BE2C (cell line): Measurements from ENCODE around the gene FMNL3.

Experiments used
- DNase-seq: peaks from one replicate; pipeline ENCODE4 v3.0.0-alpha.2; 2020
- H3K27me3 ChIP-seq: fragments of 250-450 bp; sonication (Bioruptor Pico); 2 replicates; pipeline ENCODE4 v1.5.1; 2020; ENCODE audit warnings: mild to moderate bottlenecking
- H3K36me3 ChIP-seq: fragments of 250-450 bp; sonication (Bioruptor Pico); 2 replicates; pipeline ENCODE4 v1.5.1; 2020; ENCODE audit warnings: mild to moderate bottlenecking
- H3K4me1 ChIP-seq: fragments of 250-450 bp; sonication (Bioruptor Pico); 2 replicates; pipeline ENCODE4 v1.5.1; 2020
- H3K4me3 ChIP-seq: 2 replicates; pipeline ENCODE4 v1.5.1; 2011; ENCODE audit warnings: low read depth, low read length
- H3K9me3 ChIP-seq: fragments of 250-450 bp; sonication (Bioruptor Pico); 2 replicates; pipeline ENCODE4 v1.5.1; 2020
- TF ChIP-seq, protein P1 (sequence below): IDR thresholded peaks from 2 replicates; pipeline ENCODE4 v1.5.1; 2012; ENCODE audit warnings: mild to moderate bottlenecking, low read depth, low read length

FMNL3 gene

GRCh38 chr12:49702676-49703215 lies 4.5 kb downstream of the FMNL3 start:
- Histone ChIP-seq H3K27me3 (no peaks in the 10 kb centered on the region), H3K9me3 (no peaks in the 10 kb centered on the region), H3K4me1 (peaks cover 13% of the 10 kb centered on the region), H3K4me3 (no peak overlapping the region), H3K36me3 (no peaks in the 10 kb centered on the region)
- no peak for DNase-seq
- TF ChIP-seq, protein P1, sequence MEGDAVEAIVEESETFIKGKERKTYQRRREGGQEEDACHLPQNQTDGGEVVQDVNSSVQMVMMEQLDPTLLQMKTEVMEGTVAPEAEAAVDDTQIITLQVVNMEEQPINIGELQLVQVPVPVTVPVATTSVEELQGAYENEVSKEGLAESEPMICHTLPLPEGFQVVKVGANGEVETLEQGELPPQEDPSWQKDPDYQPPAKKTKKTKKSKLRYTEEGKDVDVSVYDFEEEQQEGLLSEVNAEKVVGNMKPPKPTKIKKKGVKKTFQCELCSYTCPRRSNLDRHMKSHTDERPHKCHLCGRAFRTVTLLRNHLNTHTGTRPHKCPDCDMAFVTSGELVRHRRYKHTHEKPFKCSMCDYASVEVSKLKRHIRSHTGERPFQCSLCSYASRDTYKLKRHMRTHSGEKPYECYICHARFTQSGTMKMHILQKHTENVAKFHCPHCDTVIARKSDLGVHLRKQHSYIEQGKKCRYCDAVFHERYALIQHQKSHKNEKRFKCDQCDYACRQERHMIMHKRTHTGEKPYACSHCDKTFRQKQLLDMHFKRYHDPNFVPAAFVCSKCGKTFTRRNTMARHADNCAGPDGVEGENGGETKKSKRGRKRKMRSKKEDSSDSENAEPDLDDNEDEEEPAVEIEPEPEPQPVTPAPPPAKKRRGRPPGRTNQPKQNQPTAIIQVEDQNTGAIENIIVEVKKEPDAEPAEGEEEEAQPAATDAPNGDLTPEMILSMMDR, result no peak

- no peak overlapping the region for H3K4me3 ChIP-seq
- no peaks in the 10 kb centered on the region for H3K27me3 ChIP-seq
- TF ChIP-seq, protein P1, result no peak
- no peaks in the 10 kb centered on the region for H3K36me3 ChIP-seq
- DNase-seq, result no peak
- peaks cover 13% of the 10 kb centered on the region for H3K4me1 ChIP-seq
- no peaks in the 10 kb centered on the region for H3K9me3 ChIP-seq
These were observed 5.2 kb downstream of the FMNL3 start for GRCh38 chr12:49702009-49702408.

GRCh38 chr12:49698619-49699545 lies 8.3 kb downstream of the FMNL3 start:
- H3K9me3 ChIP-seq, result no peaks in the 10 kb centered on the region
- no peaks in the 10 kb centered on the region for H3K36me3 ChIP-seq
- H3K4me1 ChIP-seq, result peaks cover 6% of the 10 kb centered on the region
- no peaks in the 10 kb centered on the region for H3K27me3 ChIP-seq
- H3K4me3 ChIP-seq, result no peak overlapping the region
- TF ChIP-seq, protein P1, result no peak
- DNase-seq, result no peak

DNA sequence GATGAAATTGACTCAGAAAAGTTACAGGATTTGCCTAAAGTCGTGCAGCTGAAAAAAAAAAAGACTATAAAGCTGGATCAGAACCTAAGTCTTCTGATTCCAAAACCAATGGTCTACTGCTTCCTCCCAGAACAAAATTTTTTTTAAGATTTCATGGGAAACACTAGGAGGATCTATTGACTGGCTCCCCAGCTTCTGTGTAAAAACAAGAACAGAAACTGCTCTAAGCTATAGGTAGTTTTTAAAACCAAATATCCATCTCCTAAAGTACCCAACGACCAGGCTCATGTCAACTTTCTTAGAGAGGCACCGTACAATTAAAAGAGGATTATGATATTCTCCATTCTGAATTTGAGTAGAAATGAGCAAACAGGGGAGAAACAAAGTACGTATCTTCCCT lies 9.4 kb downstream of the FMNL3 start:
- no peaks in the 10 kb centered on the region for H3K27me3 ChIP-seq
- H3K9me3 ChIP-seq, result no peaks in the 10 kb centered on the region
- no peaks in the 10 kb centered on the region for H3K36me3 ChIP-seq
- TF ChIP-seq, protein P1, result no peak
- H3K4me1 ChIP-seq, result peaks cover 9% of the 10 kb centered on the region
- DNase-seq, result no peak
- H3K4me3 ChIP-seq, result no peak overlapping the region

DNA sequence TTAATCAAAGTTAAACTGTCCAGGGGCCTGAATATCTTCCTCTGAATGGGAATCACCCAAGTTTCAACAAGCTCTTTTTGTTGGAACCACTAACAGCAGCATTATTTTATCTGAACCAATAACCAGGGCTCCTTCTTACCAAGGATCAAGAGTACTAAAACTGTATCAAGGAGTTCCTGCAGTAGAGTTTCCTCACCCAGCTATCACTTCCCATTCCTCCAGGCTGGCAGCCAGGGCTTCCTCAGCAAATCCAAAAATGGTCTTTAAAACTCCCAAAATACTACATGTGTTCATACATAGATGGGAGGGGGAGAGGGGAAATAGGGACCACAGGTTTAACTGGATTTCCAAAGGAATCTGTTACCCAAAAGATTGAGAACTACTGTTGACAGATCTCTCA lies 10.5 kb downstream of the FMNL3 start:
- no peak overlapping the region for H3K4me3 ChIP-seq
- no peaks in the 10 kb centered on the region for H3K27me3 ChIP-seq
- peaks cover 10% of the 10 kb centered on the region for H3K4me1 ChIP-seq
- no peak for DNase-seq
- H3K9me3 ChIP-seq, result no peaks in the 10 kb centered on the region
- H3K36me3 ChIP-seq, result no peaks in the 10 kb centered on the region
- TF ChIP-seq, protein P1, result no peak

- peaks cover 6% of the 10 kb centered on the region for H3K4me1 ChIP-seq
- H3K9me3 ChIP-seq, result no peaks in the 10 kb centered on the region
- TF ChIP-seq, protein P1, result no peak
- H3K27me3 ChIP-seq, result no peaks in the 10 kb centered on the region
- no peak overlapping the region for H3K4me3 ChIP-seq
- no peaks in the 10 kb centered on the region for H3K36me3 ChIP-seq
- DNase-seq, result no peak
These were observed 13.2 kb downstream of the FMNL3 start for GRCh38 chr12:49693931-49694444.
